HCT116 (cell line): ENCODE measurements around the gene FGF18. TPM values are rescaled to one million over a fixed set of nuclear protein-coding genes. Genes with fewer than 3 reads are reported as not detected.
"Not testable (repeated sequence)": the region's sequence is repeated elsewhere in the genome, so short reads cannot be mapped to it uniquely, and the experiment has no call there.

Experiments
- ATAC-seq: fragments of 200-7000 bp; cut with Tn5 transposase; 2 replicates; pipeline ENCODE4 v1.9.1; 2020; ENCODE audit warnings: mild to moderate bottlenecking, moderate library complexity
- BruUV-seq: library from RNA; stranded (reverse); fragments of 400-500 nt; replicated peaks from 2 replicates; lab custom pipeline; 2021; lab: Mats Ljungman, UMichigan
- CTCF ChIA-PET: fragments of 300-600 bp; sonication (Branson Sonifier 250); formaldehyde crosslinking; loops from one replicate; lab custom pipeline; 2021; ENCODE audit warnings: antibody characterized with exemption; lab: Charles Lee
- POLR2A ChIA-PET: fragments of 300-600, 350-600 bp; sonication (Branson Sonifier 250); formaldehyde crosslinking; loops from one replicate; lab custom pipeline; 2021; ENCODE audit warnings: antibody characterized with exemption; lab: Charles Lee
- RAD21 ChIA-PET, 2 experiments: fragments of 300-600 bp; sonication (Branson Sonifier 250); formaldehyde crosslinking; loops; one replicate each; lab custom pipeline; 2023; ENCODE audit warnings: low total read pairs in 2 of 2; ENCODE audit not compliant: uncharacterized antibody in 2 of 2, unreplicated experiment in 2 of 2, low non-redundant PET in 1 of 2; lab: Charles Lee
- DNase-seq: peaks from one replicate; pipeline ENCODE4 v3.0.0-alpha.2; 2010; ENCODE audit warnings: low read depth, low spot score
- H2AFZ ChIP-seq: fragments of 200-600 bp; shearing (Covaris generic), sonication (generic); 2 replicates; pipeline ENCODE4 v1.6.1; 2017; ENCODE audit warnings: low read depth, mixed run types, mixed read lengths, antibody characterized with exemption, low read length; ENCODE audit not compliant: poor library complexity, severe bottlenecking
- H3K27ac ChIP-seq: 2 replicates; pipeline ENCODE4 v1.5.1; 2012; ENCODE audit warnings: low read depth, low read length
- H3K27me3 ChIP-seq: fragments of 200-600 bp; sonication (generic); 2 replicates; pipeline ENCODE4 v1.6.1; 2016; ENCODE audit warnings: mixed run types, low read length, mixed read lengths; ENCODE audit not compliant: insufficient read depth
- H3K36me3 ChIP-seq, 2 experiments: fragments of 200-500 bp in 1 of 2; fragments of 200-600 bp in 1 of 2; sonication (Bioruptor generic) in 1 of 2; sonication (generic) in 1 of 2; 2 replicates each; pipeline versions ENCODE4 v1.5.1 to v1.6.1; 2014 to 2016; ENCODE audit warnings: low read length in 2 of 2, inconsistent platforms in 1 of 2, mixed read lengths in 1 of 2, mixed run types in 1 of 2; ENCODE audit not compliant: insufficient read depth in 2 of 2, control insufficient read depth in 1 of 2
- H3K4me1 ChIP-seq, 2 experiments: fragments of 200-600 bp in 1 of 2; sonication (generic) in 1 of 2; 2 replicates each; pipeline versions ENCODE4 v1.5.1 to v1.6.1; 2012 to 2017; ENCODE audit warnings: low read length in 2 of 2, inconsistent platforms in 1 of 2, mild to moderate bottlenecking in 1 of 2, mixed read lengths in 1 of 2, mixed run types in 1 of 2, moderate library complexity in 1 of 2; ENCODE audit not compliant: insufficient read depth in 2 of 2, control insufficient read depth in 1 of 2
- H3K4me2 ChIP-seq: fragments of 200-600 bp; sonication (generic); 2 replicates; pipeline ENCODE4 v1.6.1; 2017; ENCODE audit warnings: mixed run types, low read length, mixed read lengths
- H3K4me3 ChIP-seq, 2 experiments: fragments of 200-600 bp in 1 of 2; sonication (generic) in 1 of 2; replicated peaks in 1 of 2; 2 replicates each; pipeline ENCODE4 v1.5.1; 2011 to 2016; ENCODE audit warnings: low read length in 2 of 2, control low read depth in 1 of 2, low read depth in 1 of 2, mild to moderate bottlenecking in 1 of 2, mixed read lengths in 1 of 2, mixed run types in 1 of 2
- H3K79me2 ChIP-seq: fragments of 200-600 bp; sonication (generic); 2 replicates; pipeline ENCODE4 v1.6.1; 2017; ENCODE audit warnings: mild to moderate bottlenecking, mixed run types, low read length, moderate library complexity, mixed read lengths; ENCODE audit not compliant: insufficient read depth
- H3K9ac ChIP-seq: fragments of 200-600 bp; sonication (generic); 2 replicates; pipeline ENCODE4 v1.6.1; 2016; ENCODE audit warnings: low read length, mixed read lengths
- H3K9me2 ChIP-seq: fragments of 200-600 bp; sonication (generic), shearing (Covaris generic); 2 replicates; pipeline ENCODE4 v1.6.1; 2017; ENCODE audit warnings: mixed run types, mild to moderate bottlenecking, moderate library complexity; ENCODE audit not compliant: insufficient read depth
- H3K9me3 ChIP-seq, 2 experiments: fragments of 200-500 bp in 1 of 2; fragments of 200-600 bp in 1 of 2; sonication (Bioruptor generic) in 1 of 2; sonication (generic) in 1 of 2; 2 replicates each; pipeline ENCODE4 v1.6.1; 2014 to 2017; ENCODE audit warnings: low read length in 2 of 2, mixed read lengths in 2 of 2, inconsistent platforms in 1 of 2, low read depth in 1 of 2, mild to moderate bottlenecking in 1 of 2, mixed run types in 1 of 2, moderate library complexity in 1 of 2; ENCODE audit not compliant: control insufficient read depth in 1 of 2, insufficient read depth in 1 of 2
- H4K20me1 ChIP-seq: fragments of 200-600 bp; sonication (generic), shearing (Covaris generic); 2 replicates; pipeline ENCODE4 v1.6.1; 2017; ENCODE audit warnings: mixed run types, mild to moderate bottlenecking, moderate library complexity; ENCODE audit not compliant: insufficient read depth
- ATF3 ChIP-seq: IDR thresholded peaks from 2 replicates; pipeline ENCODE4 v1.6.1; 2012
- CBX3 ChIP-seq: IDR thresholded peaks from 2 replicates; pipeline ENCODE4 v1.6.1; 2012; ENCODE audit warnings: low read depth
- CEBPB ChIP-seq: IDR thresholded peaks from 2 replicates; pipeline ENCODE4 v1.6.1; 2012; ENCODE audit warnings: low read depth
- CTCF ChIP-seq, 3 experiments: fragments of 200-600 bp in 1 of 3; sonication (generic) in 1 of 3; IDR thresholded peaks in 2 of 3; conservative IDR thresholded peaks in 1 of 3; 2 replicates each; pipeline ENCODE4 v1.5.1; 2012 to 2017; ENCODE audit warnings: low read depth in 2 of 3, low read length in 2 of 3, antibody characterized with exemption in 1 of 3, borderline replicate concordance in 1 of 3, control low read depth in 1 of 3, mild to moderate bottlenecking in 1 of 3, mixed read lengths in 1 of 3, mixed run types in 1 of 3, moderate library complexity in 1 of 3; ENCODE audit not compliant: insufficient read depth in 1 of 3
- EZH2phosphoT487 ChIP-seq: fragments of 200-600 bp; IDR thresholded peaks from 2 replicates; pipeline ENCODE4 v1.6.1; 2018; ENCODE audit warnings: antibody characterized with exemption, borderline replicate concordance
- FOSL1 ChIP-seq: IDR thresholded peaks from 2 replicates; pipeline ENCODE4 v1.6.1; 2012; ENCODE audit warnings: low read depth
- RAD21 ChIP-seq: IDR thresholded peaks from 2 replicates; pipeline ENCODE4 v1.6.1; 2012; ENCODE audit warnings: low read depth, mild to moderate bottlenecking
- SIN3A ChIP-seq: IDR thresholded peaks from 2 replicates; pipeline ENCODE4 v1.6.1; 2012; ENCODE audit warnings: low read depth
- SRF ChIP-seq: IDR thresholded peaks from 2 replicates; pipeline ENCODE4 v1.6.1; 2012; ENCODE audit warnings: low read depth
- TCF7L2 ChIP-seq: IDR thresholded peaks from 2 replicates; pipeline ENCODE4 v1.7.0; 2011; ENCODE audit warnings: borderline replicate concordance, inconsistent platforms; ENCODE audit not compliant: insufficient read depth, insufficient read length; ENCODE audit errors: extremely low read depth
- YY1 ChIP-seq: IDR thresholded peaks from 2 replicates; pipeline ENCODE4 v1.6.1; 2011; ENCODE audit warnings: low read length, low read depth, moderate library complexity, mild to moderate bottlenecking; ENCODE audit not compliant: insufficient replicate concordance; ENCODE audit errors: extremely low read depth
- ZBTB33 ChIP-seq: IDR thresholded peaks from 2 replicates; pipeline ENCODE4 v1.6.1; 2011; ENCODE audit warnings: mild to moderate bottlenecking, low read length, moderate library complexity; ENCODE audit not compliant: insufficient replicate concordance; ENCODE audit errors: extremely low read depth
- intact Hi-C: fragments of 100-400 bp; cut with micrococcal nuclease; formaldehyde crosslinking; loops from 2 replicates; pipeline ENCODE4 v1.10.0; 2022
- total RNA-seq: library from RNA; stranded (reverse); gene quantifications from one replicate; pipeline ENCODE4 v1.2.1, GENCODE V29; 2021; ENCODE audit not compliant: unreplicated experiment

FGF18 gene
- total RNA-seq, 1 experiment from 2014 or later: 0.96 TPM

- POLR2A ChIA-PET: no interaction called here
- Histone ChIP-seq H3K4me2 (no peak overlapping the region), H3K4me1 (peaks cover 0 to 9% of the 10 kb centered on the region in 2 experiments; a peak in 2 of 4 replicates), H3K79me2 (peaks cover 78% of the 10 kb centered on the region), H4K20me1 (peaks cover 73% of the 10 kb centered on the region), H3K9ac (no peak overlapping the region), H3K27ac (no peak overlapping the region), H3K9me2 (no peaks in the 10 kb centered on the region), H2AFZ (no peak overlapping the region), H3K9me3 (no peaks in the 10 kb centered on the region), H3K4me3 (no peak overlapping the region), H3K27me3 (no peaks in the 10 kb centered on the region), H3K36me3 (peaks cover 58 to 72% of the 10 kb centered on the region in 2 experiments)
- RAD21 ChIA-PET: no interaction called here
- ATAC-seq: no peak
- DNase-seq: no peak
- TSS peak; percentile 1 for BruUV-seq
- TF ChIP-seq SRF (no peak), CTCF (IDR thresholded peaks at IDR 0.05 in 2 of 3, conservative IDR thresholded peaks at IDR 0.05 in 1 of 3; ENCODE audit: borderline replicate concordance in 1 of 3, insufficient read depth in 1 of 3, low read depth in 2 of 3, low read length in 2 of 3) (no peak), ZBTB33 (no peak), CEBPB (no peak), RAD21 (no peak), FOSL1 (no peak), YY1 (no peak), ATF3 (no peak), SIN3A (no peak), CBX3 (no peak), EZH2phosphoT487 (no peak), TCF7L2 (no peak)
- intact Hi-C loops: no loop called here
- CTCF ChIA-PET: no interaction called here
Observed at GRCh38 chr5:171401167-171401947, 18.1 kb upstream of the FGF18 start.

DNA sequence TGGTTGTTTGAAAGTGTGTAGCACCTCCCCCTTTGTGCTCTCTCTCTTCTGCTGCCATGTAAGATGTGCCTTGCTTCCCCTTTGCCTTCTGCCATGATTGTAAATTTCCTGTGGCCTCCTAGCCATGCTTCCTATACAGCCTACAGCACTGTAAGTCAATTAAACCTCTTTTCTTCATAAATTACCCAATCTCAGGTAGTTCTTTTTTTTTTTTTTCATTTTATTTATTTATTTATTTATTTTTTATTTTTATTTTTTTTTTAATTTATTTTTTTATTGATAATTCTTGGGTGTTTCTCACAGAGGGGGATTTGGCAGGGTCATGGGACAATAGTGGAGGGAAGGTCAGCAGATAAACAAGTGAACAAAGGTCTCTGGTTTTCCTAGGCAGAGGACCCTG lies 16.7 kb upstream of the FGF18 start:
- RAD21 ChIA-PET, intact Hi-C loops, H3K9ac ChIP-seq, BruUV-seq, H3K4me1 ChIP-seq, H3K27ac ChIP-seq, DNase-seq, H3K9me3 ChIP-seq, H3K27me3 ChIP-seq, H3K9me2 ChIP-seq, H3K4me3 ChIP-seq, ATAC-seq, CTCF ChIA-PET, H2AFZ ChIP-seq, H3K4me2 ChIP-seq, POLR2A ChIA-PET: not testable (repeated sequence)
- Histone ChIP-seq H3K36me3 (peaks cover 58 to 71% of the 10 kb centered on the region in 2 experiments), H4K20me1 (peaks cover 73% of the 10 kb centered on the region), H3K79me2 (peaks cover 78% of the 10 kb centered on the region)
